ENCODE results near the gene CDC42EP4.

CDC42EP4 gene

GRCh38 chr17:73284906-73285602 is 26.7 kb downstream of the CDC42EP4 start:
- H3K36me3 ChIP-seq (ENCODE audit: control insufficient read depth, insufficient read depth, low read length): peaks cover 8% of the 10 kb centered on the region
- H3K9ac ChIP-seq (ENCODE audit: low read depth, low read length): no peak overlapping the region
- no peaks in the 10 kb centered on the region for H3K27me3 ChIP-seq (ENCODE audit: control insufficient read depth, insufficient read depth, low read length)
- no peak overlapping the region for H3K27ac ChIP-seq (ENCODE audit: low read depth, low read length)
- H3K9me3 ChIP-seq (ENCODE audit: control insufficient read depth, insufficient read depth, low read length): no peaks in the 10 kb centered on the region
- no peak overlapping the region for H3K4me3 ChIP-seq (ENCODE audit: low read depth, low read length)
- peaks cover 16% of the 10 kb centered on the region for H3K4me1 ChIP-seq (ENCODE audit: control insufficient read depth, insufficient read depth, low read length)

- H3K27ac ChIP-seq (ENCODE audit: low read depth, low read length): no peak overlapping the region
- peaks cover 16% of the 10 kb centered on the region for H3K4me1 ChIP-seq (ENCODE audit: control insufficient read depth, insufficient read depth, low read length)
- H3K9ac ChIP-seq (ENCODE audit: low read depth, low read length): no peak overlapping the region
- H3K36me3 ChIP-seq (ENCODE audit: control insufficient read depth, insufficient read depth, low read length): peaks cover 8% of the 10 kb centered on the region
- no peaks in the 10 kb centered on the region for H3K27me3 ChIP-seq (ENCODE audit: control insufficient read depth, insufficient read depth, low read length)
- H3K9me3 ChIP-seq (ENCODE audit: control insufficient read depth, insufficient read depth, low read length): no peaks in the 10 kb centered on the region
- no peak overlapping the region for H3K4me3 ChIP-seq (ENCODE audit: low read depth, low read length)
Observed at GRCh38 chr17:73284354-73284753, 27.4 kb downstream of the CDC42EP4 start.

- Histone ChIP-seq H3K27ac (ENCODE audit: low read depth, low read length) (no peak overlapping the region), H3K9ac (ENCODE audit: low read depth, low read length) (no peak overlapping the region), H3K36me3 (ENCODE audit: control insufficient read depth, insufficient read depth, low read length) (peaks cover 8% of the 10 kb centered on the region), H3K4me1 (ENCODE audit: control insufficient read depth, insufficient read depth, low read length) (peaks cover 16% of the 10 kb centered on the region), H3K27me3 (ENCODE audit: control insufficient read depth, insufficient read depth, low read length) (no peaks in the 10 kb centered on the region), H3K4me3 (ENCODE audit: low read depth, low read length) (no peak overlapping the region), H3K9me3 (ENCODE audit: control insufficient read depth, insufficient read depth, low read length) (no peaks in the 10 kb centered on the region)
Observed at GRCh38 chr17:73283841-73284282, 27.9 kb downstream of the CDC42EP4 start.

- no peaks in the 10 kb centered on the region for H3K27me3 ChIP-seq (ENCODE audit: control insufficient read depth, insufficient read depth, low read length)
- no peaks in the 10 kb centered on the region for H3K9me3 ChIP-seq (ENCODE audit: control insufficient read depth, insufficient read depth, low read length)
- H3K27ac ChIP-seq (ENCODE audit: low read depth, low read length): no peak overlapping the region
- no peak overlapping the region for H3K4me3 ChIP-seq (ENCODE audit: low read depth, low read length)
- peaks cover 8% of the 10 kb centered on the region for H3K36me3 ChIP-seq (ENCODE audit: control insufficient read depth, insufficient read depth, low read length)
- H3K4me1 ChIP-seq (ENCODE audit: control insufficient read depth, insufficient read depth, low read length): peaks cover 16% of the 10 kb centered on the region
- no peak overlapping the region for H3K9ac ChIP-seq (ENCODE audit: low read depth, low read length)
Observed at GRCh38 chr17:73283250-73283649, 28.6 kb downstream of the CDC42EP4 start.

GRCh38 chr17:73282629-73283028 is 29.2 kb downstream of the CDC42EP4 start:
- no peak overlapping the region for H3K9ac ChIP-seq (ENCODE audit: low read depth, low read length)
- peaks cover 16% of the 10 kb centered on the region for H3K4me1 ChIP-seq (ENCODE audit: control insufficient read depth, insufficient read depth, low read length)
- H3K9me3 ChIP-seq (ENCODE audit: control insufficient read depth, insufficient read depth, low read length): no peaks in the 10 kb centered on the region
- H3K27me3 ChIP-seq (ENCODE audit: control insufficient read depth, insufficient read depth, low read length): no peaks in the 10 kb centered on the region
- peaks cover 8% of the 10 kb centered on the region for H3K36me3 ChIP-seq (ENCODE audit: control insufficient read depth, insufficient read depth, low read length)
- H3K4me3 ChIP-seq (ENCODE audit: low read depth, low read length): no peak overlapping the region
- no peak overlapping the region for H3K27ac ChIP-seq (ENCODE audit: low read depth, low read length)

GRCh38 chr17:73281928-73282327 is 29.9 kb downstream of the CDC42EP4 start:
- Histone ChIP-seq H3K9me3 (ENCODE audit: control insufficient read depth, insufficient read depth, low read length) (no peaks in the 10 kb centered on the region), H3K9ac (ENCODE audit: low read depth, low read length) (no peak overlapping the region), H3K36me3 (ENCODE audit: control insufficient read depth, insufficient read depth, low read length) (peaks cover 8% of the 10 kb centered on the region), H3K27ac (ENCODE audit: low read depth, low read length) (no peak overlapping the region), H3K4me3 (ENCODE audit: low read depth, low read length) (no peak overlapping the region), H3K27me3 (ENCODE audit: control insufficient read depth, insufficient read depth, low read length) (no peaks in the 10 kb centered on the region), H3K4me1 (ENCODE audit: control insufficient read depth, insufficient read depth, low read length) (peaks cover 15% of the 10 kb centered on the region)

GRCh38 chr17:73280191-73280590 is 31.6 kb downstream of the CDC42EP4 start:
- Histone ChIP-seq H3K27me3 (ENCODE audit: control insufficient read depth, insufficient read depth, low read length) (no peaks in the 10 kb centered on the region), H3K4me3 (ENCODE audit: low read depth, low read length) (no peak overlapping the region), H3K4me1 (ENCODE audit: control insufficient read depth, insufficient read depth, low read length) (peaks cover 12% of the 10 kb centered on the region), H3K36me3 (ENCODE audit: control insufficient read depth, insufficient read depth, low read length) (no peaks in the 10 kb centered on the region; the same call in 1 of the 2 replicates), H3K9me3 (ENCODE audit: control insufficient read depth, insufficient read depth, low read length) (no peaks in the 10 kb centered on the region), H3K27ac (ENCODE audit: low read depth, low read length) (no peak overlapping the region), H3K9ac (ENCODE audit: low read depth, low read length) (no peak overlapping the region)

GRCh38 chr17:73279704-73280103 is 32.1 kb downstream of the CDC42EP4 start:
- no peaks in the 10 kb centered on the region for H3K36me3 ChIP-seq (ENCODE audit: control insufficient read depth, insufficient read depth, low read length)

GRCh38 chr17:73278465-73279453 is 33.0 kb downstream of the CDC42EP4 start:
- Histone ChIP-seq H3K36me3 (ENCODE audit: control insufficient read depth, insufficient read depth, low read length) (no peaks in the 10 kb centered on the region), H3K27me3 (ENCODE audit: control insufficient read depth, insufficient read depth, low read length) (no peaks in the 10 kb centered on the region), H3K27ac (ENCODE audit: low read depth, low read length) (no peak overlapping the region), H3K4me1 (ENCODE audit: control insufficient read depth, insufficient read depth, low read length) (peaks cover 5% of the 10 kb centered on the region; the same call in 1 of the 2 replicates), H3K9me3 (ENCODE audit: control insufficient read depth, insufficient read depth, low read length) (no peaks in the 10 kb centered on the region), H3K9ac (ENCODE audit: low read depth, low read length) (no peak overlapping the region), H3K4me3 (ENCODE audit: low read depth, low read length) (no peak overlapping the region)

More at GRCh38 chr17:73279704-73280103, 32.1 kb downstream of the CDC42EP4 start:
- H3K27ac ChIP-seq (ENCODE audit: low read depth, low read length): no peak overlapping the region
- H3K27me3 ChIP-seq (ENCODE audit: control insufficient read depth, insufficient read depth, low read length): no peaks in the 10 kb centered on the region
- no peak overlapping the region for H3K4me3 ChIP-seq (ENCODE audit: low read depth, low read length)
- peaks cover 12% of the 10 kb centered on the region for H3K4me1 ChIP-seq (ENCODE audit: control insufficient read depth, insufficient read depth, low read length)
- H3K9me3 ChIP-seq (ENCODE audit: control insufficient read depth, insufficient read depth, low read length): no peaks in the 10 kb centered on the region
- no peak overlapping the region for H3K9ac ChIP-seq (ENCODE audit: low read depth, low read length)

GRCh38 chr17:73278049-73278464 is 33.7 kb downstream of the CDC42EP4 start:
- Histone ChIP-seq H3K4me3 (ENCODE audit: low read depth, low read length) (no peak overlapping the region), H3K27me3 (ENCODE audit: control insufficient read depth, insufficient read depth, low read length) (no peaks in the 10 kb centered on the region), H3K36me3 (ENCODE audit: control insufficient read depth, insufficient read depth, low read length) (no peaks in the 10 kb centered on the region), H3K27ac (ENCODE audit: low read depth, low read length) (no peak overlapping the region), H3K9ac (ENCODE audit: low read depth, low read length) (no peak overlapping the region), H3K9me3 (ENCODE audit: control insufficient read depth, insufficient read depth, low read length) (no peaks in the 10 kb centered on the region), H3K4me1 (ENCODE audit: control insufficient read depth, insufficient read depth, low read length) (no peaks in the 10 kb centered on the region)

GRCh38 chr17:73274490-73274889 is 37.3 kb downstream of the CDC42EP4 start:
- Histone ChIP-seq H3K4me1 (ENCODE audit: control insufficient read depth, insufficient read depth, low read length) (no peaks in the 10 kb centered on the region), H3K9ac (ENCODE audit: low read depth, low read length) (no peak overlapping the region), H3K4me3 (ENCODE audit: low read depth, low read length) (no peak overlapping the region), H3K36me3 (ENCODE audit: control insufficient read depth, insufficient read depth, low read length) (no peaks in the 10 kb centered on the region), H3K27me3 (ENCODE audit: control insufficient read depth, insufficient read depth, low read length) (no peaks in the 10 kb centered on the region), H3K27ac (ENCODE audit: low read depth, low read length) (no peak overlapping the region), H3K9me3 (ENCODE audit: control insufficient read depth, insufficient read depth, low read length) (no peaks in the 10 kb centered on the region)

Data from HUES48 (cell line).